Measurements from ENCODE around the gene AASDHPPT.
"Not testable (repeated sequence)": the region's sequence is repeated elsewhere in the genome, so short reads cannot be mapped to it uniquely, and the experiment has no call there.

Gene AASDHPPT

GRCh38 chr11:106077609-106078455 lies at the start of gene AASDHPPT:
TSS of gene AASDHPPT (plus strand) at chr11:106077662. CDS start at chr11:106077711, 49 bp downstream.
- H3K9ac ChIP-seq = peak within 1 kb of the TSS; percentile 94 to 100 (median 98)
- no peaks in the 10 kb centered on the region for H3K27me3 ChIP-seq
- no peak for TF ChIP-seq Cebpa-rat (IDR thresholded peaks at IDR 0.05)

GRCh38 chr11:106030609-106031008 lies 46.9 kb upstream of the AASDHPPT start:
- Histone ChIP-seq H3K27ac (no peak overlapping the region), H3K27me3 (no peaks in the 10 kb centered on the region), H3K36me3 (no peaks in the 10 kb centered on the region), H3K4me2 (no peak overlapping the region), H3K4me1 (no peaks in the 10 kb centered on the region), H3K4me3 (no peak overlapping the region), H3K9ac (no peak overlapping the region), H4K20me1 (no peaks in the 10 kb centered on the region), H3K9me3 (replicated peaks in 1 of 11) (peaks cover 0 to 9% (median 0%) of the 10 kb centered on the region in 11 experiments; a peak in 3 of 22 replicates)
- no peak for TF ChIP-seq Cebpa-rat (IDR thresholded peaks at IDR 0.05)

More at GRCh38 chr11:106077609-106078455, at the start of gene AASDHPPT:
- H3K4me2 ChIP-seq = peak within 1 kb of the TSS; percentile 83 to 98 (median 88)
- H3K36me3 ChIP-seq = peaks cover 32 to 38% (median 34%) of the 10 kb centered on the region in 11 experiments
- no peaks in the 10 kb centered on the region for H3K9me3 ChIP-seq (replicated peaks in 1 of 11)
- peaks cover 4 to 38% (median 22%) of the 10 kb centered on the region in 11 experiments; a peak in 13 of 22 replicates for H4K20me1 ChIP-seq
- peak within 1 kb of the TSS; percentile 73 to 97 (median 90) for H3K4me3 ChIP-seq
- H3K27ac ChIP-seq = peak within 1 kb of the TSS; percentile 92 to 99 (median 98)
- H3K4me1 ChIP-seq = peaks cover 21 to 51% (median 43%) of the 10 kb centered on the region in 10 experiments

DNA sequence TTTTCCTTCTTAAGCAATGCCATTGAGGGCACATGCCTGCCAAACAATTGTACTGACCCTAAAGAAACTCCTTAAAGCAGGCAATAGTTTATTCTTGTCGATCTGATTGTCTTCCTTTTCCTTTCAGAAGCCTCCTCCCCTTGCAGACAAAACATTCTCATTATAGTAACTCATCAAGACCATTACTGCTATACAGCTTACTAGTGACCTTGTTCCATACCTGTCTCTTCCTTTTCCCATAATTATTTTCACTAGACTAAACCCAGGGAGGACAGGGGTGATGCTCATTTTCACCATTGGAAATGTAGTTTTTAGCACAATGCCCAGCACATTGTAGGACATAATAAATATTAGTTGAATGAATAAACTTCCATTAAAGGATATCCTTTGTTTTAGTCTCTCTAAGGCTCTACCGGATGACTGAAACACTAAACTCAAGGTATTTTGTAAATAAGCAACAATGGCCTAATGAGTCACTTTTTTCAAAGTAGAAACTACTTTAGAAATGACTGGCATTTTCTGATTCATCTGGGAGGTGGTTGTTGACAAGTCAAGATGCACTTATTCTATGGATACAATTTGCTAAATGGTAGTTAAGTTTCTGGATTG lies 46.2 kb upstream of the AASDHPPT start:
- Histone ChIP-seq H3K36me3 (no peaks in the 10 kb centered on the region), H3K9me3 (replicated peaks in 1 of 11) (peaks cover 0 to 9% (median 0%) of the 10 kb centered on the region in 11 experiments; a peak in 3 of 22 replicates), H3K27me3 (no peaks in the 10 kb centered on the region), H3K27ac (no peak overlapping the region), H3K4me3 (no peak overlapping the region), H3K9ac (no peak overlapping the region), H4K20me1 (no peaks in the 10 kb centered on the region), H3K4me1 (no peaks in the 10 kb centered on the region), H3K4me2 (no peak overlapping the region)
- TF ChIP-seq Cebpa-rat (IDR thresholded peaks at IDR 0.05) = no peak

DNA sequence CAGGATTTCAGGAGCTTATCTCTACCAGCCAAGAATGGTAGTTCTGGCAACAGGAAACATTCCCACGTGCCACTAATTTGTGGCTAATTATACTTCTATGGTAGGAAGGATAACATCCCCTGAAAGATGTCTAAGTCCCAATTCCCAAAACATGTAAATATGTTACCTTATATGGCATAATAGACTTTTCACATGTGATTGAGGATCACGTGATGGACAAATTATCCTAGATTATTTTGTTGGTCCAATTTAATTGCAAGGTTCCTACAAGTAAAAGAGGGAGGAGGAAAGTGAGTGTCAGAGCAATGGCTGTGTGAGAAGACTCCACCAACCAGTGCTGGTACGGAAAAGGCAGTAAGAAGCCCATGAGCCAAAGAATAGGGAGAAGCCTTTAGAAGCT lies 45.5 kb upstream of the AASDHPPT start:
- TF ChIP-seq Cebpa-rat (IDR thresholded peaks at IDR 0.05) = no peak
- Histone ChIP-seq H3K4me2 (no peak overlapping the region), H3K9ac (no peak overlapping the region), H3K27me3 (no peaks in the 10 kb centered on the region), H4K20me1 (no peaks in the 10 kb centered on the region), H3K27ac (no peak overlapping the region), H3K4me3 (no peak overlapping the region), H3K36me3 (no peaks in the 10 kb centered on the region), H3K4me1 (no peaks in the 10 kb centered on the region), H3K9me3 (replicated peaks in 1 of 11) (peaks cover 0 to 5% (median 0%) of the 10 kb centered on the region in 11 experiments; a peak in 3 of 22 replicates)

DNA sequence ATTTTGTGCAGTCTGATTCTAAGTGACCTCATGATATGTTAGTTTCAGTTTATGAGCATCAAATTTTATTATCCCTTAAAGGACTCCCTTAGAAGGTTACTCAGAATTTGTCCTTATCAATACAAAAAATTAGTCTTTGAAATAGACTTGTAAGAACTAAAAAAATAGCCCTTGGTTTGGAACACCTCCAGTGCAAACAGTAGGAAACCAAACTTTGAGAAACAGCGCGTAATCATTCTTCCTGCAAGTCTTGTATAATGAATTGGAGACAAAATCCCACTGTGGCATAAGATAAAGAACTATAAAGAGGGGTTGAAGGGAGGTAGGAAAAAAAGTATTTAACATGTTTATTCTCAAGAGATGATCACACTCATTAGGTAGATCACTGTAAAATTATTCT lies 44.6 kb upstream of the AASDHPPT start:
- TF ChIP-seq Cebpa-rat (IDR thresholded peaks at IDR 0.05) = no peak
- H3K4me1 ChIP-seq = no peaks in the 10 kb centered on the region

GRCh38 chr11:106043540-106043939 lies 33.9 kb upstream of the AASDHPPT start:
- Histone ChIP-seq H3K36me3 (no peaks in the 10 kb centered on the region), H4K20me1 (no peaks in the 10 kb centered on the region), H3K27ac (no peak overlapping the region), H3K9ac (no peak overlapping the region), H3K4me3 (no peak overlapping the region), H3K27me3 (no peaks in the 10 kb centered on the region), H3K4me1 (no peaks in the 10 kb centered on the region), H3K4me2 (no peak overlapping the region), H3K9me3 (replicated peaks in 1 of 11) (no peaks in the 10 kb centered on the region)
- no peak for TF ChIP-seq Cebpa-rat (IDR thresholded peaks at IDR 0.05)

More for the DNA sequence above, 44.6 kb upstream of the AASDHPPT start:
- no peaks in the 10 kb centered on the region for H3K36me3 ChIP-seq
- no peaks in the 10 kb centered on the region for H3K27me3 ChIP-seq
- H4K20me1 ChIP-seq = no peaks in the 10 kb centered on the region
- H3K9me3 ChIP-seq (replicated peaks in 1 of 11) = no peaks in the 10 kb centered on the region
- no peak overlapping the region for H3K27ac ChIP-seq
- H3K4me2 ChIP-seq = no peak overlapping the region
- no peak overlapping the region for H3K9ac ChIP-seq
- H3K4me3 ChIP-seq = no peak overlapping the region

DNA sequence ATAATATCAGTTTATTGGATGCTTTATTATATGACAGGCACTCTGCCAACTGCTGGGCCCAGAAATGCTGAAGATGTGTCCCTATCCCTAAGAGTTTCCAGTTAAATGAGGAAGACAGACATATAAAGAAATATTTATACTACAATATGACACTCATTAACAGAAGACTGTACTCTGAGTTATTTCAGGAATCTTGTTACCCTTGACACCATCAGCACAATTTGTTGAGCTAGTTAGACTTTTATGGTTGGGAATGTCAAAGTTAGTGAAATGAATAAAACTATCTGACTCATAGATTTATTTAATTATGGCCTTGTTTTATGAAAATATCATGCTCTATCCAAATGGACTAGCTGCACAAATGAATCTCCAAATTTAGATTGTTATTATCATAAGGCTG lies 29.8 kb upstream of the AASDHPPT start:
- Histone ChIP-seq H3K27me3 (no peaks in the 10 kb centered on the region), H3K9me3 (replicated peaks in 1 of 11) (no peaks in the 10 kb centered on the region), H3K27ac (no peak overlapping the region), H4K20me1 (no peaks in the 10 kb centered on the region), H3K4me1 (no peaks in the 10 kb centered on the region), H3K4me3 (no peak overlapping the region), H3K36me3 (no peaks in the 10 kb centered on the region), H3K9ac (no peak overlapping the region), H3K4me2 (no peak overlapping the region)
- no peak for TF ChIP-seq Cebpa-rat (IDR thresholded peaks at IDR 0.05)

DNA sequence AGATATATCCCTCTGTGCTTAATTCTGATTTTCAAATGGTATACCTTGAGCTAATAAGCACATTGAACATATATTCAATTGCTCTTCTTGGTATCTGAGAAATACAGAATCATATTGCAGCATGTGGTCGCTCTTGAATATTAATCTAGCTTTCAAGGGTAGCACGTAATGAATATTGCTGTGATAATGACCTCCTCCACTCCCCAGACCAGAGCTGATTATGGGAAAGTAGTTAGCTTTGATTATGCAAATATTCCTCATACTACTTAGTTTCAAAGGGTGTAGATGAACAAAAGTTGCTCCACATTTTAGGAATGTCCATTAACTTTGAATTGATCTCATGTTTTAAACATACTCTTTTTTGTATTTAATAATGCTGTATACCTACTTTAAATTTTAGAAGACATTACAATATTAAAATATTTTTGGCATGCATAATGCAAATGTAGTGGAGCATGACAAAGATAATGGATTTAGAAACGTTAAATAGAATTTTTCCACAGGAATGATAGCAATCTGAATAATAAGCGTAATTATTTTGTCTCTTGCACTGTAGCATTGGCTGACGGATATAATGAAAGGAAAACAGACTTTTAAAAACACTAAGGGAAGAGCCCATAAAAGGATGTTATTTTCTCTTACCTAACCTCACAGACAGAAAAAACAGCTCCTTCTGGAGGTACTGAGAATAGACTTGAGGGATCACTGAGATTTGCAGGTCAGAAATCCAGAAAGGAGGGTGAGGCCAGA lies 27.6 kb upstream of the AASDHPPT start:
- Histone ChIP-seq H3K4me2 (no peak overlapping the region), H3K9ac (no peak overlapping the region), H3K36me3 (no peaks in the 10 kb centered on the region), H3K4me3 (no peak overlapping the region), H3K4me1 (no peaks in the 10 kb centered on the region), H3K27ac (no peak overlapping the region), H3K9me3 (replicated peaks in 1 of 11) (no peaks in the 10 kb centered on the region), H3K27me3 (no peaks in the 10 kb centered on the region), H4K20me1 (no peaks in the 10 kb centered on the region)
- no peak for TF ChIP-seq Cebpa-rat (IDR thresholded peaks at IDR 0.05)

GRCh38 chr11:106051103-106051502 lies 26.4 kb upstream of the AASDHPPT start:
- Histone ChIP-seq H3K27ac (no peak overlapping the region), H3K9ac (no peak overlapping the region), H4K20me1 (no peaks in the 10 kb centered on the region), H3K4me3 (no peak overlapping the region), H3K36me3 (no peaks in the 10 kb centered on the region), H3K4me1 (no peaks in the 10 kb centered on the region), H3K4me2 (no peak overlapping the region), H3K9me3 (replicated peaks in 1 of 11) (no peaks in the 10 kb centered on the region), H3K27me3 (no peaks in the 10 kb centered on the region)
- TF ChIP-seq Cebpa-rat (IDR thresholded peaks at IDR 0.05) = no peak

DNA sequence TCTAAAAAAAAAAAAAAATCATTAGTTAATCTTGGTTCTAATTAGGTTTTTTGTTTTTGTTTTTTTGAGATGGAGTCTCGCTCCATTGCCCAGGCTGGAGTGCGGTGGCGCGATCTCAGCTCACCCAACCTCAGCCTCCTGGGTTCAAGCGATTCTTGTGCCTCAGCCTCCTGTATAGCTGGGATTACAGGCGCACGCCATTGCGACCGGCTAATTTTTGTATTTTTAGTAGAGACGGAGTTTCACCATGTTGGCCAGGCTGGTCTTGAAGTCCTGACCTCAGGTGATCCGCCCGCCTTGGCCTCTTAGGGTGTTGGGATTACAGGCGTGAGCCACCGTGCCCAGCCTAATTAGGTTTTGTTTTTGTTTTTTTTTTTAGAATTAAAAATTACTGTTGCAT lies 19.1 kb upstream of the AASDHPPT start:
- not testable (repeated sequence) for H4K20me1 ChIP-seq; H3K4me3 ChIP-seq; H3K9me3 ChIP-seq (replicated peaks in 1 of 11); H3K9ac ChIP-seq; H3K27ac ChIP-seq; H3K27me3 ChIP-seq; H3K4me2 ChIP-seq; H3K4me1 ChIP-seq
- peaks cover 0 to 17% (median 4%) of the 10 kb centered on the region in 11 experiments; a peak in 8 of 22 replicates for H3K36me3 ChIP-seq

All from BLaER1 treated with 17β-estradiol and CSF1 and Interleukin-3, amounts not matched to agents 10 nM and 100 nM (cell line).